Measurements from ENCODE around the gene MCCC2. TPM values are rescaled to one million over a fixed set of nuclear protein-coding genes. Genes with fewer than 3 reads are reported as not detected.

The MCCC2 gene
- total and polyA plus RNA-seq, 2 of the 8 experiments (the other 6 are each of a cell fraction or from before 2014, with no cell fraction given), result 71.7 to 86.6 TPM

- TF ChIP-seq NANOG (IDR thresholded peaks at IDR 0.05; ENCODE audit: insufficient read depth, low read depth, low read length, poor library complexity, severe bottlenecking), result no peak
- TF ChIP-seq FOSL1 (IDR thresholded peaks at IDR 0.05; ENCODE audit: insufficient read depth, low read depth, low read length), result no peak
- TF ChIP-seq E2F6 (IDR thresholded peaks at IDR 0.05), result no peak
Measured at GRCh38 chr5:71564895-71565294, 22.2 kb upstream of the MCCC2 start (continued).

All from H1 (cell line).